C4-2B (cell line): ENCODE results near the gene MYBPC1.

Source experiments
- CTCF ChIP-seq: fragments of 450-650 bp; conservative IDR thresholded peaks from 2 replicates; pipeline ENCODE4 v1.5.1; 2017; ENCODE audit warnings: mild to moderate bottlenecking
- ZFX ChIP-seq: fragments of 450-650 bp; IDR thresholded peaks from 2 replicates; pipeline ENCODE4 v1.6.1; 2017

GRCh38 chr12:101571105-101571504 is 23.7 kb upstream of the MYBPC1 start:
- TF ChIP-seq CTCF (no peak), ZFX (no peak)
